Lung (tissue), 12 donors: ENCODE data around the gene SYNM. TPM values are rescaled to one million over a fixed set of nuclear protein-coding genes. Genes with fewer than 3 reads are reported as not detected.
A peak's percentile ranks its signal among the peaks of the same experiment; 100 is the strongest.

Experiments
- ATAC-seq: fragments of 200-7000 bp; cut with Tn5 transposase; one replicate; pipeline ENCODE4 v1.9.1; 2020; ENCODE audit warnings: moderate number of reproducible peaks; ENCODE audit not compliant: insufficient read depth, low FRiP score
- DNase-seq, 3 donors: peaks; one replicate each; pipeline ENCODE4 v3.0.0-alpha.2; 2013 to 2017
- H3K27ac ChIP-seq, 2 donors: one replicate each; pipeline ENCODE4 v1.5.1; 2013; ENCODE audit warnings: mild to moderate bottlenecking in 2 of 2, moderate library complexity in 2 of 2, control low read depth in 1 of 2, inconsistent platforms in 1 of 2, low read depth in 1 of 2, low read length in 1 of 2
- H3K27me3 ChIP-seq, 3 donors: one replicate each; pipeline ENCODE4 v1.5.1; 2013; ENCODE audit warnings: low read length in 2 of 3; ENCODE audit not compliant: control insufficient read depth in 3 of 3, insufficient read depth in 3 of 3
- H3K36me3 ChIP-seq, 4 donors: one replicate each; pipeline ENCODE4 v1.5.1; 2013; ENCODE audit warnings: low read length in 4 of 4, mild to moderate bottlenecking in 1 of 4, moderate library complexity in 1 of 4; ENCODE audit not compliant: control insufficient read depth in 4 of 4, insufficient read depth in 4 of 4
- H3K4me1 ChIP-seq, 5 donors: one replicate each; pipeline ENCODE4 v1.5.1; 2013; ENCODE audit warnings: low read length in 5 of 5, mild to moderate bottlenecking in 2 of 5, moderate library complexity in 1 of 5; ENCODE audit not compliant: control insufficient read depth in 5 of 5, insufficient read depth in 5 of 5
- H3K4me3 ChIP-seq: one replicate; pipeline ENCODE4 v1.5.1; 2013; ENCODE audit warnings: mild to moderate bottlenecking, control low read depth, moderate library complexity
- H3K9ac ChIP-seq, 2 donors: one replicate each; pipeline ENCODE4 v1.5.1; 2013; ENCODE audit warnings: low read length in 2 of 2, control low read depth in 1 of 2; ENCODE audit not compliant: insufficient read depth in 1 of 2
- H3K9me3 ChIP-seq, 4 donors: one replicate each; pipeline ENCODE4 v1.5.1; 2013; ENCODE audit warnings: low read length in 3 of 4, mild to moderate bottlenecking in 1 of 4, moderate library complexity in 1 of 4; ENCODE audit not compliant: control insufficient read depth in 4 of 4, insufficient read depth in 3 of 4
- CTCF ChIP-seq: IDR thresholded peaks from 2 replicates; pipeline ENCODE4 v1.5.1; 2012; ENCODE audit warnings: mild to moderate bottlenecking; ENCODE audit errors: control extremely low read depth, extremely low read depth
- WGBS, 2 donors: extraction: QIAGEN DNeasy Blood & Tissue Kit; methylation state at CpG; one replicate each; pipeline ENCODE4 v1.1.7; 2013; 5-methylcytosine and 5-hydroxymethylcytosine counted together
- polyA plus RNA-seq, 2 donors: library from polyadenylated mRNA; stranded (reverse); fragments of 200-250 nt; gene quantifications; one replicate each; pipeline ENCODE4 v1.2.1, GENCODE V29; 2013
- total RNA-seq, 2 donors: library from RNA; depleted of rRNA in 1 of 2; stranded (reverse); fragments of >200 nt in 1 of 2; gene quantifications; one replicate each; pipeline ENCODE4 v1.2.1, GENCODE V29; 2014 to 2021
- donor health status: control.
- donor health status: control.
- donor health status: Bipolar disorder and iron deficiency.
- donor health status: healthy.
- donor health status: DM: yes; HTN: yes; CAD: no.

The SYNM gene
- total and polyA plus RNA-seq, 4 donors, result 5.3 to 21.3 (median 10.9) TPM

DNA sequence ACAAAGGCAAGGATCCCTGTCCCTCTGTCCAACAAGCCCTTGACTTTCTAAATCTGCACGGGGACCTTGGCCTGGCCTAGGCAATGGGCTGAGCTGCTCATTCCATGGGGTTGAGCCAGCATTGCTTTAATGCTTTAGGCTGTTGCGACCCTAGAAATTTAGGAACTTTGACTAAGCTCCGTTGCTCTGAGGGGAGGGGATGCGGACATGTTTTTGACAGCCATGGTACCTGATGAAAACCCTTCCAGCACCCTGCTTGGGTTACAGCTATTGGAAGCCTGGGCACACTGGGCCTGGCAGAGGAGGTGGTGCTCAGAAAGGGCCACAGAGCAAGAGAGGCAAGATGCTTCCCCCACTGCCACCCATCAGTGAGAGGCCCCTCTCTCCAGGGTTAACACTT lies 37.1 kb downstream of the SYNM start:
- Histone ChIP-seq H3K27ac (no peak overlapping the region), H3K9ac (no peak overlapping the region), H3K4me3 (no peak overlapping the region), H3K36me3 (peaks cover 0 to 8% (median 3%) of the 10 kb centered on the region in 4 donors), H3K9me3 (no peaks in the 10 kb centered on the region), H3K27me3 (no peaks in the 10 kb centered on the region), H3K4me1 (peaks cover 0 to 9% (median 5%) of the 10 kb centered on the region in 5 donors)
- DNase-seq (no peak), ATAC-seq (no peak)
- no peak for TF ChIP-seq CTCF
- 94 to 96% methylated on average over 4 of the region's 4 CpGs for WGBS, 2 donors

- Histone ChIP-seq H3K27ac (no peak overlapping the region), H3K9me3 (no peaks in the 10 kb centered on the region), H3K36me3 (peaks cover 0 to 4% (median under 1%) of the 10 kb centered on the region in 4 donors), H3K9ac (no peak overlapping the region), H3K27me3 (no peaks in the 10 kb centered on the region), H3K4me3 (no peak overlapping the region), H3K4me1 (peaks cover 0 to 9% (median 5%) of the 10 kb centered on the region in 5 donors)
- 88 to 91% methylated on average over 5 of the region's 5 CpGs for WGBS, 2 donors
- DNase-seq (no peak), ATAC-seq (no peak)
- no peak for TF ChIP-seq CTCF
Observed at GRCh38 chr15:99142562-99142961, 37.7 kb downstream of the SYNM start.

DNA sequence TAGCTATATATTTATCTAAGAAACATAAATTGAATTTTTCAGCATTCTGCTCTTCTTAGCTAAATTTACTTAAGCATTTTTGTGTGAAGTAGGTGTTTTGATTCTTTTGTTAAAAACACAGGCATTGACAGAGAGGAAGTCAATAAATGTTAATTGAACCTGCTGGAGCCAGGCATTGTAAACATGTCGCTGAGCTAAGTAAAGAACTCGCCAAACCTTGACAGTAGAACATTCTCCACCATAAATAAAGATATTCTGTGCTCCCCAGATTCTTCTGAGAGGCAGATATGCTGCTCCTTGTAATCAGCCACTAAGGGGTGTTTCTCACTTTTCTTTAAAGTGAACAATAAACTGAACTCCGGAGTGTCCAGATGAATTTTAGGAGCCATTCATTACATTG lies 38.4 kb downstream of the SYNM start:
- H3K4me1 ChIP-seq, result peaks cover 0 to 9% (median 5%) of the 10 kb centered on the region in 5 donors
- 66 to 72% methylated on average over 3 of the region's 3 CpGs for WGBS, 2 donors
- H3K36me3 ChIP-seq, result peaks cover 0 to 5% (median 3%) of the 10 kb centered on the region in 4 donors
- DNase-seq (no peak), ATAC-seq (no peak)
- H3K27ac ChIP-seq, result peak overlapping the region in 1 of 2 donors; percentile 60
- no peak overlapping the region for H3K9ac ChIP-seq
- H3K27me3 ChIP-seq, result no peaks in the 10 kb centered on the region
- no peak overlapping the region for H3K4me3 ChIP-seq
- H3K9me3 ChIP-seq, result no peaks in the 10 kb centered on the region
- TF ChIP-seq CTCF, result no peak
